ENCODE data around the gene EPHA6.
"Not testable (repeated sequence)": the region's sequence is repeated elsewhere in the genome, so short reads cannot be mapped to it uniquely, and the experiment has no call there.

The EPHA6 gene

GRCh38 chr3:97187771-97188170, 373.4 kb downstream of the EPHA6 start:
- DNase-seq (ENCODE audit: low spot score) = no peak

GRCh38 chr3:97189835-97190234, 375.4 kb downstream of the EPHA6 start:
- DNase-seq (ENCODE audit: low spot score) = no peak

- no peak for DNase-seq (ENCODE audit: low spot score)
Observed at GRCh38 chr3:97197083-97197482, 382.7 kb downstream of the EPHA6 start.

- DNase-seq (ENCODE audit: low spot score) = no peak
Observed at GRCh38 chr3:97197830-97198229, 383.4 kb downstream of the EPHA6 start.

DNA sequence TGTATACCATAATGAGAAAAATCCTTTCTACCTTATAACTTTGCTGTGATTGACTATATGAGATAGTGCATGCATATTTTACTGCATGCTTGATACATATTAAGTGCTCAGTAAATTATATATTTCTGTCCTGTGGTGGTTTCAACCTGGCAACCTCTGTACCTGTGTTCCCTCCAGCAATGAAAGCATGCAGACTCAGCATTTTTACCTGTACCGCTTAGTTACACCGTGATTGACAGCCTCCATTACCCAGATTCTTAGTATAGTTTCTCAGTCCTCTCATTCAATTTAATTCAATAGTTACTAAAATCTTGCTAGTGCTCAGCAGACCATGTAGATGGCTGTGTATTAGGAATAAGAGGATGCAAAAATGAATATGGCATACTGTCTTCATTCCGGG, 386.0 kb downstream of the EPHA6 start:
- DNase-seq (ENCODE audit: low spot score) = no peak

DNA sequence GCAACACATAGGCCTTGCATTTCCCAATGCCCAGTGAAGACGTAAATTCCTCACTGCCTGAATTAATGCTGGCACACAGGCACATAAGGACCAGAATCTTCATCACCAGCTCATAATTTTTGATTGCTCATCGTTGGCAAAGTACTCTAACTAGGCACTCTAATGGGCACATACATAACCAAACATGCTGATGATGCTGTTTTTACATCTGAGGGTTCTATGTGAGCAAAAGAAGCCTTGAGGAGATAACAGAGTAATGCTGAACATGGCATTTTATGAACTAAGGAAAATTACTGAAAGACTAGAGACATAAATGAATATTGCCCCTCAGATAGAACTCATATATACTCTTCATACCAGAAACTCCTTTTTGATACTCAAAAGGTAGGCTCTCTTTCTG, 387.4 kb downstream of the EPHA6 start:
- DNase-seq (ENCODE audit: low spot score) = no peak

- no peak for DNase-seq (ENCODE audit: low spot score)
Observed at GRCh38 chr3:97228966-97229365, 414.6 kb downstream of the EPHA6 start.

GRCh38 chr3:97230486-97230885, 416.1 kb downstream of the EPHA6 start:
- DNase-seq (ENCODE audit: low spot score) = no peak

GRCh38 chr3:97232393-97233034, 418.1 kb downstream of the EPHA6 start:
- DNase-seq (ENCODE audit: low spot score) = no peak

- DNase-seq (ENCODE audit: low spot score) = no peak
Observed at GRCh38 chr3:97235179-97235578, 420.8 kb downstream of the EPHA6 start.

GRCh38 chr3:97235611-97236315, 421.4 kb downstream of the EPHA6 start:
- no peak for DNase-seq (ENCODE audit: low spot score)

GRCh38 chr3:97241417-97241816, 427.0 kb downstream of the EPHA6 start:
- DNase-seq (ENCODE audit: low spot score) = no peak

DNA sequence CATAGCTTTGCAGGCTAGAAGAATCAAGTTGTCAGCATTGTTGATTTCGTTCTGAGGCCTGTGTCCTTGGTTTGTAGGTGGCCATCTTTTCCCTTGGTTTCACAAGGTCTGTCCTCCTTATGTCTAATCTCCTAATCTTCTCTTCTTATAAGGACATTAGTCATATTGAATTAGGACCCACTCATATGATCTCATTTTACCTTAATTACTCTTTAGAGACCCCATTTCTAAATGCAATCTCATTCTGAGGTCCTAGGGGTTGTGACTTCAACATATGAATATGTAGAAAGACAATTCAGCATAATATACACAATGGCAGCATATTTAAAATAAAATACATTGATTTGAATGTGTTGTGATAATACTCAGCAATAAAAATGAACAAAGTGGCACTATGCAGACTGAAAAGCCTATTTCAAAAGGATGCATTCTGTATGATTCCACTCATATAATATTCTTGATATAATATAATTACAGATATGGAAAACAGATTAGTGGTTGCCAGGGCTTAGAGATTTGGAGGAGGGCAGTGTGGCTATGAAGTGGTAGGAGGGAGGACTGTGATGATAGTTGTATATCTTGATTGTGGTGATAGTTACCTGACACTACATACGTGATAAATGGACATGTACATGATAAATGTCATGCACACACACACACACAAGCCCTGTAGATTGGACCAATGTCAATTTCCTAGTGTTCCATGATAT, 431.0 kb downstream of the EPHA6 start:
- no peak for DNase-seq (ENCODE audit: low spot score)

- DNase-seq (ENCODE audit: low spot score) = no peak
Observed at GRCh38 chr3:97256060-97256459, 441.7 kb downstream of the EPHA6 start.

DNA sequence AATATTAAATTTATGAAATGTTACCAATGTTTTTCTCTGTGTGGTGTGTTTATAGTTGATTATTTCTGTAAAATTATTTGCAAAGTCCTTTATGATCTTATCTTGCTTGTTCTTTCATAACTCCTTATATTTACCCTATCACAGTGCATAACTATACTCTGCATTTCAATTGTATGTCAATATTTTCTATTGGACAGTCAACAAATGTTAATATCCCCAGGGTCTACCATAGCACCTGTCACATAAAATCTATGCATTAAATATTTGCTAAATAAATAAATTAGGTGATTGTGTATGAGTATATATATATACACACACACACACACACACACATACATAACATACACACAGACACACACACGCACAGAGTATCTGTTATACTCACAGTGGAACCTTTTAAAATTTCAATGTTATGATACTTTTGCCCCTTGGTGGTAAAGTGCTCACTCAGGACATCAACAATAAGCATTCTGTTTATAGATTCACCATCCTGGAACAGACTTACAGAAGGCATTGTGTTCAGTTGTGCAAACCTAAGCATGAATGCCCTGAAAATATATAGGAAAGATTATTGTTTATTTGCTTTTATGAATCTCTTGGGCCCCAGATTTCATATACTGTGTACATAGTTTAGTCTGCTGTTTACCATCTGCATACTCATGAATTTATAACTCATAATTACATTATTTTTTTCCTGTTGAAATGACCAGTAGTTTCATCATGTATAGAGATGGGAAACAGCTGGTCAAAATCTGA, 443.7 kb downstream of the EPHA6 start:
- no peak for DNase-seq (ENCODE audit: low spot score)

GRCh38 chr3:97259263-97259662, 444.9 kb downstream of the EPHA6 start:
- no peak for DNase-seq (ENCODE audit: low spot score)

DNA sequence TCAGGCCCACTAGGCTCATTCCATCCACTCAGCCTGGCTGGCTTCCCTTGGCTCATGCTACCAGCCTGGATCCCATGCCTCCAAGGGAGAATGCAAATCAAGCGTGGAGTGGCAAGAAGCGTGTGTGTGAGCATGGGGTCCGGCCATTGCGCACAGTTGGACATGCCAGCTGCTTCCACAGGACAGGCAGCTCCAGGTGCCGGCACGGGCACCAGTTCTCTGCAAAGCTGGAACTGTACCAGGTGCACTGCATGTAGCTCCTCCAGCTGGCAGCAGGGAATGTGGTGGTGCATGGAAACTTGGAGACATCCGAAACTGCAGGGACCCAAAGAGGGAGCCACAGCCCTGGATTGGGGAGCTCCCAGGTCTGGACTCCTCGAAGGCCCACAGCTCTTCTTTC, 449.8 kb downstream of the EPHA6 start:
- DNase-seq (ENCODE audit: low spot score) = no peak

- DNase-seq (ENCODE audit: low spot score) = no peak
Observed at GRCh38 chr3:97265237-97266005, 451.0 kb downstream of the EPHA6 start.

GRCh38 chr3:97269202-97269601, 454.8 kb downstream of the EPHA6 start:
- no peak for DNase-seq (ENCODE audit: low spot score)

DNA sequence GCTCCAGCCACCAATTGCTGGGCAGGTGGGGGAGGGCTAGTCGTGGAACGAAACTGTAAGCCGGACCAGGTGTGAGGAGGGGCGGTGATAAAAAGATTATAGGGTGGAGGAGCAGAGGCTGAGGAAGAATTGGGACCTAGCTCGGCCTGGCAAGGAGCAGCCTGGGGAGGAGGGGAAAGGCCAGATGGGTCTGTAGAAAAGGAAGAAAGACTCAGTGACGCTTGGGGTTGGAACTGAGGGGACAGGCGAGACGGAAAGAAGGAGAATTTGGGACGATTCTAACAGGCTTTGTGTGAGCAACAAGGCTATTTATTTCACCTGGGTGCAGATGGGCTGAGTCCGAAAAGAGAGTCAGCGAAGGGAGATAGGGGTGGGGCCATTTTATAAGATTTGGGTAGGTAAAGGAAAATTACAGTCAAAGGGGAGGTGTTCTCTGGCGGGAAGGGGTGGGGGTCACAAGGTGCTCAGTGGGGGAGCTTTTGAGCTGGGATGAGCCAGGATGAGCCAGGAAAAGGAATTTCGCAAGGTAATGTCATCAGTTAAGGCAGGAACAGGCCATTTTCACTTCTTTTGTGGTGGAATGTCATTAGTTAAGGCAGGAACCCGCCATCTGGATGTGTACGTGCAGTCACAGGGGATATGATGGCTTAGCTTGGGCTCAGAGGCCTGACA, 462.6 kb downstream of the EPHA6 start:
- DNase-seq (ENCODE audit: low spot score) = not testable (repeated sequence)

DNA sequence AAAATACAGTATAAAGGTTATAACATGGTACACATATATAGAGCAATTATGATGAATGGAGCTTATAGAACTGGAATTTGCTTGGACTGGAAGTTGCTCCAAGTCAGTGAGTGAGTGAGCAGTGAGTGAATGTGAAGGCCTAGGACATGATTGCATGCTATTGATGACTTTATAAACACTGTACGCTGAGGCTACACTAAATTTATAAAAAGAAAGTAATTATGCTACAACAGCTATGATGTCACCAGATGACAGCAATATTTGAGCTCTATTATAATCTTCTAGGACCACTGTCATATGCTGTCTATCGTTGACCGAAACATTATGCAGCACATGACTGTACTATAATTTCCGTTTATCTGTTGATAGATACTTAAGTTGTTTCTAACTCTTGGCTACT, 463.3 kb downstream of the EPHA6 start:
- no peak for DNase-seq (ENCODE audit: low spot score)
